IPS-20b (cell line): ENCODE data around the gene COL5A3.
"Not testable (repeated sequence)": the region's sequence is repeated elsewhere in the genome, so short reads cannot be mapped to it uniquely, and the experiment has no call there.

Experiments used
- H3K27ac ChIP-seq: one replicate; pipeline ENCODE4 v1.5.1; 2013; ENCODE audit warnings: low read length
- H3K27me3 ChIP-seq: 2 replicates; pipeline ENCODE4 v1.6.1; 2013; ENCODE audit warnings: mild to moderate bottlenecking, low read length, inconsistent platforms; ENCODE audit not compliant: insufficient read depth
- H3K36me3 ChIP-seq: 2 replicates; pipeline ENCODE4 v1.6.1; 2013; ENCODE audit warnings: low read depth, mild to moderate bottlenecking, inconsistent platforms, low read length, moderate library complexity; ENCODE audit not compliant: insufficient read depth
- H3K4me1 ChIP-seq: 2 replicates; pipeline ENCODE4 v1.6.1; 2013; ENCODE audit warnings: mild to moderate bottlenecking, control low read depth, inconsistent platforms, low read length, moderate library complexity; ENCODE audit not compliant: insufficient read depth
- H3K4me3 ChIP-seq: 2 replicates; pipeline ENCODE4 v1.5.1; 2013; ENCODE audit warnings: mild to moderate bottlenecking, low read length, inconsistent platforms
- H3K9ac ChIP-seq: 2 replicates; pipeline ENCODE4 v1.6.1; 2013; ENCODE audit warnings: low read depth, mild to moderate bottlenecking, inconsistent platforms, low read length, moderate library complexity
- H3K9me3 ChIP-seq: 2 replicates; pipeline ENCODE4 v1.6.1; 2013; ENCODE audit warnings: mild to moderate bottlenecking, low read depth, low read length, inconsistent platforms; ENCODE audit not compliant: insufficient read depth

COL5A3 gene

GRCh38 chr19:9932835-9933234, 77.5 kb downstream of the COL5A3 start:
- no peaks in the 10 kb centered on the region for H3K9me3 ChIP-seq
- H3K36me3 ChIP-seq = 0 out of 2 replicates have a peak, but pooled peaks cover 5% of the 10 kb centered on the region
- H3K4me1 ChIP-seq = peaks cover 6% of the 10 kb centered on the region; the same call in 1 of the 2 replicates
- no peak overlapping the region for H3K27ac ChIP-seq
- H3K27me3 ChIP-seq = peaks cover 16% of the 10 kb centered on the region
- H3K9ac ChIP-seq = no peak overlapping the region
- H3K4me3 ChIP-seq = no peak overlapping the region

- Histone ChIP-seq H3K4me3 (no peak overlapping the region), H3K36me3 (0 out of 2 replicates have a peak, but pooled peaks cover 5% of the 10 kb centered on the region), H3K27me3 (peaks cover 16% of the 10 kb centered on the region), H3K9me3 (no peaks in the 10 kb centered on the region), H3K9ac (no peak overlapping the region), H3K27ac (no peak overlapping the region), H3K4me1 (peaks cover 6% of the 10 kb centered on the region; the same call in 1 of the 2 replicates)
These were observed 78.7 kb downstream of the COL5A3 start for GRCh38 chr19:9931629-9932028.

DNA sequence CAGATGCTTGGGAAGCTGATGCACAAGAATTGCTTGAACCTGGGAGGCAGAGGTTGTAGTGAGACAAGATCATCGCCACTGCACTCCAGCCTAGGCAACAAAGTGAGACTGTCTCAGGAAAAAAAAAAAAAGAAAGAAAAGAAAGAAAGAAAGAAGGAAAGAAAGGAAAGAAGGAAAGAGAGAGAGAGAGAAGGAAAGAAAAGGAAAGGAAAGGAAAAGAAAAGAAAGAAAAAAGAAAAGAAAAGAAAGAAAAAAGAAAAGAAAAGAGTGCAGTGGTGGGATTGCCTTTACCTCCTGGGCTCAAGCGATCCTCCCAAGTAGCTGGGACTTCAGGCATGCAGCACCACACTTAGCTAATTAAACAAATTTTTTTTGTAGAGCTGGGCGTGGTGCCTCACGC, 86.9 kb downstream of the COL5A3 start:
- Histone ChIP-seq H3K4me1 (no peaks in the 10 kb centered on the region), H3K9ac (no peak overlapping the region), H3K4me3 (no peak overlapping the region), H3K27ac (no peak overlapping the region), H3K9me3 (no peaks in the 10 kb centered on the region), H3K36me3 (no peaks in the 10 kb centered on the region), H3K27me3 (no peaks in the 10 kb centered on the region)

GRCh38 chr19:9922782-9923379, 87.4 kb downstream of the COL5A3 start:
- H3K36me3 ChIP-seq, H3K27me3 ChIP-seq, H3K9me3 ChIP-seq, H3K9ac ChIP-seq, H3K27ac ChIP-seq, H3K4me3 ChIP-seq, H3K4me1 ChIP-seq: not testable (repeated sequence)

- no peak overlapping the region for H3K4me3 ChIP-seq
These were observed 93.0 kb downstream of the COL5A3 start for GRCh38 chr19:9917321-9917720.

DNA sequence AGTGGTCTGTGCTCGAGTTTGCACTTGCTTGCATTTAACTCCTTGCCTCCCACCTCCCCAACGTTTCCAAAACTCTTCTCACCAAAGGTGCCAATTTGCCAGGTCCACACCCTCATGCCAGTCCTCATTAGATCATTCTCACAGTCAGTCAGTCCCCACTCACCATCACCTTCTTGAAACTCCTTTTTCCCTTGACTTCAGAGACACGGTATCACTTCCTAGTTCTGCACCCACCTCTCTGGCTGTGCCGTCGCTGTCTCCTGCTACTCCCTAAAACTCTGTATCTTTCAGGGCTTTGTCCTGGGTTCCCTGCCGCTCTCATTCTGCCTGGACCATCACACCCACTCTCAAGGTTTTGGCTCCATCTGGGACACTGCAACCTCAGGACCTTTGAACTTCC, 93.6 kb downstream of the COL5A3 start:
- no peak overlapping the region for H3K4me3 ChIP-seq
- H3K27me3 ChIP-seq = peaks cover 21% of the 10 kb centered on the region
- H3K27ac ChIP-seq = no peak overlapping the region
- H3K4me1 ChIP-seq = 0 out of 2 replicates have a peak, but pooled peaks cover 5% of the 10 kb centered on the region
- H3K36me3 ChIP-seq = no peaks in the 10 kb centered on the region
- H3K9me3 ChIP-seq = no peaks in the 10 kb centered on the region
- no peak overlapping the region for H3K9ac ChIP-seq

More at GRCh38 chr19:9917321-9917720, 93.0 kb downstream of the COL5A3 start:
- Histone ChIP-seq H3K27ac (no peak overlapping the region), H3K36me3 (no peaks in the 10 kb centered on the region), H3K27me3 (peaks cover 15% of the 10 kb centered on the region), H3K4me1 (0 out of 2 replicates have a peak, but pooled peaks cover 5% of the 10 kb centered on the region), H3K9ac (no peak overlapping the region), H3K9me3 (no peaks in the 10 kb centered on the region)

DNA sequence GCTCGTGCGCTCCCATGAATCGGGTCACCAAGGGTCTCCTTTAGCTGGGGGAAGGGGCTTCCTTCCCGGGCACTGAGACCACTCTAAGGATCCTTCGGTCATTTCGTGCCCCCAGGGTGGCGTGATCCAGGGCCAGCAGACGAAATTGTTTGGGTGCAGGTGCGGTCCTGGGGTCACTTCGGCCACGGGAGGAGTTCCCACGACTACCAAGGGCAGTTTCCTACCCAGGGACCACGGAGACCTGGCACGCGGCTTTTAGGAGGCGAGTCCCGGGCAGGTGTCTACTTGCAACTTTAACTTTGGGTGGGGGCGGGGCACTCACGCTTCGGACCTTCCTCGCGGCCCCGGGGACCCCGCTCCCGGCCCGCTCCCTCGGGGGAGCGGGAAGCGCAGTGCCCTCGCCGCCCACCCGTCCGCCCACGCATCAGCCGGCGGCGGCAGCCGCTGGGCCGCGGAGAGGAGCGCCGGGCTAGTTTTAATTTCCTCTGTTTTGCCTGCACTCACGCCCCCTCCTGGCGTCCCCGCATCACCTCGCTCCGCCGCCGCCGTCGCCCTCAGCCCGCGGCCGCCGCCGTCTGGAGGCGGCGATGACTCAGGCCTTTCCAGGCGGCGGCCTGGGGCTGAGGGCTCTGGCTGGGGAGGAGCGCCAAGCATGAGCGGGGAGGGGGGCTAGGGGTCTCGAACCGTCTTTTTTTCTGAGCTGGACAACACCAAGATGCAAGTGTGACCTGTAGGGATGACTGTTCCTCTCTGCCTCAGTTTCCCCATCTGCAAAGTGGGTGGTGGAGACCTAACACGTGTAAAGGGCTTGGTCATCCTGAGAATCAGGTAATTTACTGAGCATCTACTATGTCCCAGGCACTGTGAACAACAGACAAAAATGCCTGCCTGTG, 95.7 kb downstream of the COL5A3 start:
- Histone ChIP-seq H3K4me1 (0 out of 2 replicates have a peak, but pooled peaks cover 5% of the 10 kb centered on the region), H3K4me3 (peak overlapping the region; percentile 79), H3K9me3 (no peaks in the 10 kb centered on the region), H3K27me3 (peaks cover 26% of the 10 kb centered on the region), H3K27ac (no peak overlapping the region), H3K36me3 (no peaks in the 10 kb centered on the region), H3K9ac (peak overlapping the region; percentile 78)

- Histone ChIP-seq H3K27ac (no peak overlapping the region), H3K36me3 (no peaks in the 10 kb centered on the region), H3K9me3 (no peaks in the 10 kb centered on the region), H3K27me3 (peaks cover 26% of the 10 kb centered on the region), H3K9ac (peak overlapping the region; percentile 78; the same call in 1 of the 2 replicates), H3K4me1 (0 out of 2 replicates have a peak, but pooled peaks cover 5% of the 10 kb centered on the region), H3K4me3 (peak overlapping the region; percentile 79)
These were observed 96.3 kb downstream of the COL5A3 start for GRCh38 chr19:9914001-9914314.

DNA sequence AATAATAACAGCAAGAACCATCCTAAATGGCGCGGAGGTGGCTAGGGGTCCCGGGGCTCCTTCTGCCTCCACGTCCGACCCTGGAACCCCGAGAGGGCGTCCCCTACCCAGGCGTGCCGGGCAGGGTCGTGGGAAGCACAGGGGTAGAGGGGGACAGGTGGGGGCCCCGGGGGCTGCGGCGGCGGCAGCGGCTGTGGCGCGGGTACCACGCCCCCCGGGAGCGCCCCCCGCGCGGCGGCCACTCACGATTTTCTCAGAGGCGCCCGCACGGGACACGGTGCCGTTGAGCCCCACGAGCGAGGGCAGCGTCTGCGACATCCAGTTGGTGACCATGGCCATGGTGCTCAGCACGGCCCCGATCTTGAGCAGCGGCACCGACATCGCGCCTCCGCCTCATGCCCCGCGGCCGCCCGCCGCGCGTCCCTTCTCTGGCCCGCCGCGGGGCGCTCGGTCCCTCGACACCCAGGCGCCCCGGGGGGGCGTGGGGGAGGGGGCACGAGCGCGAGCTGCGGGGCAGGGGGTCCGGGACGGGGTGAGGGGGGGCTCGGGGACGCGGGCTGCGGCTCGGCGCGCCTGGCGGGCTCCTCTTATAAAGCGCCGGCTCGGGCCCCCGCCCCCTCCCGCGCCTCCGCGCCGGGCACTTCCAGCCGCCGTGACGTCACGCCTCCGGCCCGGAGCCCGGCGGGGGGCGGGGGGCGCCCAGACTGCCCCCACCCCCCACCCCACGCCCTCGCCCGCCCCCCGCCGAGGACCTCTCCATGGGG, 96.9 kb downstream of the COL5A3 start:
- Histone ChIP-seq H3K9ac (no peak overlapping the region), H3K4me3 (peak overlapping the region; percentile 59; the same call in 1 of the 2 replicates), H3K9me3 (no peaks in the 10 kb centered on the region), H3K27ac (no peak overlapping the region), H3K27me3 (peaks cover 26% of the 10 kb centered on the region), H3K4me1 (0 out of 2 replicates have a peak, but pooled peaks cover 5% of the 10 kb centered on the region), H3K36me3 (no peaks in the 10 kb centered on the region)

DNA sequence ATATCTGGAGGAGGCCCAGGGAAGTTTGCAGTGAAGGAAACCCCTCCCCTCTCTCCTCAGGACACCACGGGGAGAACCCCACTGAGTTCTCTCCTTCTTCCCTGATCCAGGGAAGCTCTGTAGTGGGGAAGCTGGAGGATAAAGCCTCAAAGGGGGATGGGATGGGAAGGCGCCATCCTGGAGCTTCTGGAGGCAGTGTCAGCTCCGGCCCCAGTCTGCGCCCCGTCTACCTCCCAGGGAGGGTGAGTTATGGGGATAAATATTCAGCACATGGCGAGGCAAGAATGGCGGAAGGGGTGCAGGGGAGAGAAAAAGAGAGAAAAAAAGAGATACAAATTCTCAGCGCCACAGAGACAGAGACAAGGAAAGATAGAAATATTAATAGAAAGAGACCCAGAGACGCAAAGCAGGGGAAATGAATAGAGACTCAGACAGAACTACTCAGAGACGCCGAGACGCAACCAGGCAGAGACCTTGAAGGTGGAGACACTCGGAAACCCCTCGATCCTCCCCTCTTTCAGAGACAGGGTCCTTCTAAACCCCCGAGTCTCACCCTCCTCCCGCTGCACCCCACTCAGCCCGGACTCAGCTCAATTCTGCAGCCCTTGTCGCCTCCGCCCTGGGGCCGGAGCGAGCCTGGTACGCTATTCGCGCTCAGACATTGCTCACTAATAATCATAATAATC, 97.6 kb downstream of the COL5A3 start:
- Histone ChIP-seq H3K36me3 (no peaks in the 10 kb centered on the region), H3K4me3 (peak overlapping the region; percentile 59), H3K9me3 (no peaks in the 10 kb centered on the region), H3K27me3 (peaks cover 26% of the 10 kb centered on the region), H3K9ac (no peak overlapping the region), H3K4me1 (0 out of 2 replicates have a peak, but pooled peaks cover 5% of the 10 kb centered on the region), H3K27ac (no peak overlapping the region)
